Endothelial cell (in vitro differentiated cells): ENCODE results near the gene TTLL9. TPM values are rescaled to one million over a fixed set of nuclear protein-coding genes. Genes with fewer than 3 reads are reported as not detected.

Source experiments
- DNase-seq: peaks from one replicate; pipeline ENCODE4 v3.0.0; 2021; ENCODE audit warnings: low spot score
- H3K27ac Mint-ChIP-seq: one replicate; pipeline ENCODE4 v1.8.0; 2021; ENCODE audit warnings: mixed read lengths, inconsistent platforms; ENCODE audit not compliant: unreplicated experiment
- H3K27me3 Mint-ChIP-seq: one replicate; pipeline ENCODE4 v1.8.0; 2021; ENCODE audit warnings: mild to moderate bottlenecking, moderate library complexity, mixed read lengths, inconsistent platforms; ENCODE audit not compliant: unreplicated experiment
- H3K36me3 Mint-ChIP-seq: one replicate; pipeline ENCODE4 v1.8.0; 2021; ENCODE audit warnings: mild to moderate bottlenecking, low read depth, mixed read lengths, inconsistent platforms; ENCODE audit not compliant: unreplicated experiment
- H3K4me1 Mint-ChIP-seq: one replicate; pipeline ENCODE4 v1.8.0; 2021; ENCODE audit warnings: mild to moderate bottlenecking, mixed read lengths, inconsistent platforms; ENCODE audit not compliant: unreplicated experiment
- H3K4me3 Mint-ChIP-seq: one replicate; pipeline ENCODE4 v1.8.0; 2021; ENCODE audit warnings: mild to moderate bottlenecking, mixed read lengths, inconsistent platforms; ENCODE audit not compliant: unreplicated experiment
- H3K9me3 Mint-ChIP-seq: one replicate; pipeline ENCODE4 v1.8.0; 2021; ENCODE audit warnings: mixed read lengths, inconsistent platforms; ENCODE audit not compliant: unreplicated experiment
- total RNA-seq: library from RNA; stranded (reverse); fragmentation: NEBNext Ultra II Directional; extraction: Animal tissue kit (Norgen Biotek cat#: 25700); gene quantifications from one replicate; pipeline ENCODE4 v1.2.1, GENCODE V29; 2021; ENCODE audit not compliant: unreplicated experiment
- TF ChIP-seq, protein P1 (sequence below): fragments of 200-600 bp; sonication (generic); IDR thresholded peaks from one replicate; pipeline ENCODE4 v1.5.0; 2021; ENCODE audit warnings: antibody characterized with exemption; ENCODE audit not compliant: unreplicated experiment

The TTLL9 gene
- total RNA-seq, 1 donor from 2014 or later: 0.46 TPM

DNA sequence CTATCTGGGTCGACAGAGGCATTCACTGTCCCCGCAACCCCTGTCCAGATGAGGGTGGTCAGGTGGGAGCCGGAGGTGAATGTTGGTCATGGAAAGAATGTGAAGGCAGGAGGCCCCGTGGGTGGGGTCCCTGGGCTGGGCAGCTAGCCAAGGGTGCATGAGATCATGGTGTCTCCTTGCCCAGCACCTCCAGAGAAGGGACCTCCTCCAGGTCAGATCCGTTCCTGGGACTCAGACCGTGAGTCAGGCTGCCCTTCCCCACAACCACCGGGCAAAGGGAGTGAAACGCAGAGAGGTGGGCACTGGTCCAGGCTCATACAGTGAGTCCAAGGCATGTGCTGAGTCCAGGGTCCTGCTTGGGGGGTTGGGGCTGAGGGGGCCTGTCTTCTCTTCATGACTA, 28.5 kb upstream of the TTLL9 start:
- no peaks in the 10 kb centered on the region for H3K36me3 Mint-ChIP-seq
- TF ChIP-seq, protein P1, sequence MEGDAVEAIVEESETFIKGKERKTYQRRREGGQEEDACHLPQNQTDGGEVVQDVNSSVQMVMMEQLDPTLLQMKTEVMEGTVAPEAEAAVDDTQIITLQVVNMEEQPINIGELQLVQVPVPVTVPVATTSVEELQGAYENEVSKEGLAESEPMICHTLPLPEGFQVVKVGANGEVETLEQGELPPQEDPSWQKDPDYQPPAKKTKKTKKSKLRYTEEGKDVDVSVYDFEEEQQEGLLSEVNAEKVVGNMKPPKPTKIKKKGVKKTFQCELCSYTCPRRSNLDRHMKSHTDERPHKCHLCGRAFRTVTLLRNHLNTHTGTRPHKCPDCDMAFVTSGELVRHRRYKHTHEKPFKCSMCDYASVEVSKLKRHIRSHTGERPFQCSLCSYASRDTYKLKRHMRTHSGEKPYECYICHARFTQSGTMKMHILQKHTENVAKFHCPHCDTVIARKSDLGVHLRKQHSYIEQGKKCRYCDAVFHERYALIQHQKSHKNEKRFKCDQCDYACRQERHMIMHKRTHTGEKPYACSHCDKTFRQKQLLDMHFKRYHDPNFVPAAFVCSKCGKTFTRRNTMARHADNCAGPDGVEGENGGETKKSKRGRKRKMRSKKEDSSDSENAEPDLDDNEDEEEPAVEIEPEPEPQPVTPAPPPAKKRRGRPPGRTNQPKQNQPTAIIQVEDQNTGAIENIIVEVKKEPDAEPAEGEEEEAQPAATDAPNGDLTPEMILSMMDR: no peak
- H3K4me3 Mint-ChIP-seq: no peak overlapping the region
- no peak overlapping the region for H3K27ac Mint-ChIP-seq
- H3K9me3 Mint-ChIP-seq: no peaks in the 10 kb centered on the region
- H3K27me3 Mint-ChIP-seq: peaks cover 4% of the 10 kb centered on the region
- H3K4me1 Mint-ChIP-seq: peaks cover 24% of the 10 kb centered on the region
- DNase-seq: no peak

DNA sequence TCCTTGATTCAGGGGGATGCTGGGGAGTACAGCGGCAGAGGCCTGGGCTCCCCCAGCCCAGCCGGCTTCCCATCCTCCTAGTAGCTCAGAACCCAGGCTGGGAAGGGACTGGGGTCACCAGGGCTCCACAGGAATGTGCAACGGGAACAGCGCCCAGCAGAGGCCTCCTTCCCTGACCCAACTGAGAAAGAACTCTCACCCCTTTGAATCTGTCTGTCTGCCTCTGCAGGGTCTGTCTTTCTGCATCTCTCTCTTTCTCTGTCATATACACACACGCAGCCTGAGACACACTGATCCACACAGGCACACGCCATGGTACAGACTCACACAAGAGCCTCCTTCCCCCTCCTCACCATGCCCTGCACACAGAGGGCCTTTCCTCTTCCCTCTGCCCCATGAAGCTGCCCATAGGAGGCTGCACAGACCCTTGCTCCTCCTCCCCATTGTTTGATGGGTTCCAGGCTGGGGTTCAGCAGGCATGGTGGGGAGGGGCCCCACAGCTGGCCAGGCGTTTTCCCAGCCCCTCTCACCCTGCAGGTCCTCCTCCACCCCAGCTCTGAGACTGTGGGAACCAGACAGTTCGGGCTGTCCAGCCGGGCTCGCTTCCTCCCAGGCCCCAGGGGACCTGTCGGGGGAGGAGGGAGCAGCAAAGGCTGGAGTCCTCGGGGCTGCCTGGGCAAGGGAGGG, 27.8 kb upstream of the TTLL9 start:
- Mint-ChIP-seq H3K27ac (no peak overlapping the region), H3K4me1 (peaks cover 21% of the 10 kb centered on the region), H3K9me3 (no peaks in the 10 kb centered on the region), H3K27me3 (peaks cover 4% of the 10 kb centered on the region), H3K36me3 (no peaks in the 10 kb centered on the region), H3K4me3 (no peak overlapping the region)
- DNase-seq: no peak
- TF ChIP-seq, protein P1: no peak

DNA sequence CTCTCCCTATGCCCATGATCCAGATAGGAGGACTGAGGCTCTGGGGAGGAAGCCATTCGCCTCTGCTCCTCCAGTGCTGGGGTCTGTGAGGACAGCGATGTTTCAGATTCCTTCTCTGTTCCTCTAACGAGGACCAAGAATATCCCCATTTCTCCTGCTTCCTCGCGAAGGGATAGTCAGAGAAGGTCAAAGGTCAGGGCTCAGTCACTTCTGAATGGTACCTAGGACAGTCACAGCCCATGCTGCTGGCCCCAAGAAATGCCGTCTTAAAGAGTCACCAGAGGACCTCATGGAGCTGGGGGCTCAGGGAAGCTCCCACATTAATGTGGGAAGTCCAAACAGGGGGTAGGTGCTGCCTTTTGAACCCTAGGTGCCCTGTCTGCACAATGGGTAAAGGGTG, 27.1 kb upstream of the TTLL9 start:
- no peak for DNase-seq
- Mint-ChIP-seq H3K4me3 (no peak overlapping the region), H3K9me3 (no peaks in the 10 kb centered on the region), H3K36me3 (no peaks in the 10 kb centered on the region), H3K4me1 (peaks cover 21% of the 10 kb centered on the region), H3K27me3 (peaks cover 7% of the 10 kb centered on the region), H3K27ac (no peak overlapping the region)
- TF ChIP-seq, protein P1: no peak

DNA sequence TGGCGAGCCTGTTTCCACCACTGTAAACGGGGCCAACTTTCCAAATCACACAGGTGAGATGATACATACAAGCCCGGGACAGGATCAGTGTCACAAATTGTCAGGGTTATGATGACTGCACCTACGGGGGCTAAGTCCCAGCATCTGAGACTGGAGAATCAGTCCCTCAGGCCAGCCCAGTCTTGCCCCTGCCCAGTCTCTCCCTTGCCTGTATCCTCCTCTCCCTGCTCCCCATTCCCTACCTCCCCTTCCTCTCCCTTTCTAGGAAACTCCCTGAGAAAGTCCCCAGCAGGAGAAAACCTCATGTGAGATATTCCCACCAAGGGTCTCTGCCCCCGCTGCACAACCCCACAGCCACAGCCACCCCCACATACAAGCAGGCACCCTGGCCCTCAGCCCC, 26.6 kb upstream of the TTLL9 start:
- DNase-seq: no peak
- peaks cover 8% of the 10 kb centered on the region for H3K27me3 Mint-ChIP-seq
- H3K4me3 Mint-ChIP-seq: no peak overlapping the region
- no peak overlapping the region for H3K27ac Mint-ChIP-seq
- no peaks in the 10 kb centered on the region for H3K9me3 Mint-ChIP-seq
- TF ChIP-seq, protein P1: no peak
- H3K4me1 Mint-ChIP-seq: peaks cover 21% of the 10 kb centered on the region
- H3K36me3 Mint-ChIP-seq: no peaks in the 10 kb centered on the region

DNA sequence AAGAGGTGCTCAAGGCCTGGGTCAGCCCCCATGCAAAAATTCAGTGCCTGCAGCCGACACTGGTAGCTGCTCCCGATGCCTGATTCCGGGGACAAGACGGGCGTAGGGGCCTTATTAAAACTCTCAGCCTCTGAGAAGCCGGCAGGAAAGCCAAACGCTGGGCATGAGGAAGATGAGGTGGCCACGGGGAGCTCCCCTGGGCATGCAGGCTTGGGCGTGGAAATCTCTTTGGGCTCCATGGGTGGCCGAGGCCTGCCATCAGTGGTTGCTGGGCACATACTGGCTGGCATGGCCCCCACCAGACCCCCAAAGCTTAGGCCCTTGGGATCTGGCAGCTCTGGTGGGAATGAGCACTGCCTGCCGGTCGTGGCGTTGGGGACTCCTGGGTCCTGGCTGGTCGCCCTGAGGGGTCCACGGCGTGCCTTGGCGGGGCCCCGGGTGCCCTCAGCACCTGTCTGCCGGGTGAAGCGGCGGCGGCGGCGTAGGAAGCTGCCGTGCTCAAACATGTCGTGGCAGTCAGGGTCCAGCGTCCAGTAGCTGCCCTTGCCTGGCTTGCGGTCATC, 25.6 kb upstream of the TTLL9 start:
- H3K4me1 Mint-ChIP-seq: peaks cover 21% of the 10 kb centered on the region
- H3K27me3 Mint-ChIP-seq: peaks cover 11% of the 10 kb centered on the region
- H3K36me3 Mint-ChIP-seq: no peaks in the 10 kb centered on the region
- H3K27ac Mint-ChIP-seq: no peak overlapping the region
- TF ChIP-seq, protein P1: no peak
- H3K4me3 Mint-ChIP-seq: no peak overlapping the region
- no peaks in the 10 kb centered on the region for H3K9me3 Mint-ChIP-seq
- no peak for DNase-seq
